HG03108 (cell line): ENCODE results near the gene NUDT15.
"Not testable (repeated sequence)": the region's sequence is repeated elsewhere in the genome, so short reads cannot be mapped to it uniquely, and the experiment has no call there.

ENCODE experiments used
- ATAC-seq: cut with Tn5 transposase; IDR thresholded peaks from one replicate; pipeline ENCODE4 v1.9.1; 2021; ENCODE audit warnings: moderate library complexity; ENCODE audit not compliant: unreplicated experiment

The NUDT15 gene

GRCh38 chr13:48040896-48041295 is 3.4 kb downstream of the NUDT15 start:
- no peak for ATAC-seq

- no peak for ATAC-seq
Observed at GRCh38 chr13:48042894-48043293, 5.4 kb downstream of the NUDT15 start.

GRCh38 chr13:48043789-48044503 is 6.4 kb downstream of the NUDT15 start:
- ATAC-seq = peak; percentile 50

- ATAC-seq = no peak
Observed at GRCh38 chr13:48050550-48050949, 13.0 kb downstream of the NUDT15 start.

- no peak for ATAC-seq
Observed at GRCh38 chr13:48054601-48055000, 17.1 kb downstream of the NUDT15 start.

GRCh38 chr13:48055712-48056111 is 18.2 kb downstream of the NUDT15 start:
- ATAC-seq = no peak

GRCh38 chr13:48058536-48058935 is 21.0 kb downstream of the NUDT15 start:
- not testable (repeated sequence) for ATAC-seq

GRCh38 chr13:48059951-48060350 is 22.4 kb downstream of the NUDT15 start:
- not testable (repeated sequence) for ATAC-seq

- no peak for ATAC-seq
Observed at GRCh38 chr13:48066310-48066989, 28.9 kb downstream of the NUDT15 start.

- no peak for ATAC-seq
Observed at GRCh38 chr13:48068036-48068435, 30.5 kb downstream of the NUDT15 start.

GRCh38 chr13:48068952-48069351 is 31.4 kb downstream of the NUDT15 start:
- no peak for ATAC-seq

- no peak for ATAC-seq
Observed at GRCh38 chr13:48069573-48069972, 32.0 kb downstream of the NUDT15 start.

- ATAC-seq = no peak
Observed at GRCh38 chr13:48070942-48071341, 33.4 kb downstream of the NUDT15 start.

- ATAC-seq = no peak
Observed at GRCh38 chr13:48072304-48072703, 34.8 kb downstream of the NUDT15 start.

GRCh38 chr13:48072787-48073186 is 35.3 kb downstream of the NUDT15 start:
- no peak for ATAC-seq

- ATAC-seq = no peak
Observed at GRCh38 chr13:48074006-48074405, 36.5 kb downstream of the NUDT15 start.

- peak; percentile 95 for ATAC-seq
Observed at GRCh38 chr13:48078251-48078656, 40.7 kb downstream of the NUDT15 start.

- no peak for ATAC-seq
Observed at GRCh38 chr13:48081739-48082138, 44.2 kb downstream of the NUDT15 start.

GRCh38 chr13:48086272-48086671 is 48.7 kb downstream of the NUDT15 start:
- ATAC-seq = no peak

- ATAC-seq = no peak
Observed at GRCh38 chr13:48093588-48093987, 56.1 kb downstream of the NUDT15 start.

- ATAC-seq = no peak
Observed at GRCh38 chr13:48094404-48094780, 56.9 kb downstream of the NUDT15 start.

GRCh38 chr13:48094781-48095502 is 57.4 kb downstream of the NUDT15 start, which contains the start of gene MED4:
Gene MED4 (minus strand): TSS chr13:48095104. CDS start chr13:48095078, 26 bp downstream.
- peak; percentile 89 for ATAC-seq
